Cardiac septum (tissue), 1 donor: ENCODE results near the gene BCAS3. TPM values are rescaled to one million over a fixed set of nuclear protein-coding genes. Genes with fewer than 3 reads are reported as not detected.

Experiments
- DNase-seq: peaks from one replicate; pipeline ENCODE4 v3.0.0-alpha.2; 2020; ENCODE audit warnings: low spot score
- intact Hi-C: fragments of 100-400 bp; cut with DNase I; formaldehyde crosslinking; loops from one replicate; pipeline ENCODE4 v1.14.0; 2022
- total RNA-seq: library from RNA; stranded (reverse); fragmentation: NEBNext Ultra II Directional; extraction: Animal tissue kit (Norgen Biotek cat#: 25700); gene quantifications from one replicate; pipeline ENCODE4 v1.2.1, GENCODE V29; 2021
- donor health status: DM: no; HTN: no; CAD: no.

The BCAS3 gene
- total RNA-seq, 1 donor from 2014 or later = 14.8 TPM

DNA sequence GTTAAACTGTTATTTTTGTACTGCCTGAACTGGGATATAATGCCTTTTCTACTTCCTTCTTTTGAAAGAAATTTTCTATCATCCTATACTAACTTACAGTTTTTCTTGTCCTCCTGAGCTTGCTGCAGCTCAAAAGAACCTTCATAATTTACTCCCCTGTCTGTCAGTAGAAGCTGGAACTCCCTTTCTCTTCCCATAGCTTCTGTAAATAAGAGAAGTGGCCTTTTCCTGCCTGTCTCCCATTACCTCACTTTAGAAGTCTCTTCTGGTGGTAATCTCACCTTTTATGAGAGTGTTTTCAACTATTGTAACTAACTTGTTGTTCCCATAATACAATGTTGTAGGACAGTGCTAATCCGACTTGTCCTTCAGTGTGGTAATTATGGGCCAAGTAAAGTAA, 475.2 kb downstream of the BCAS3 start:
- intact Hi-C loops = no loop called here
- DNase-seq = no peak

DNA sequence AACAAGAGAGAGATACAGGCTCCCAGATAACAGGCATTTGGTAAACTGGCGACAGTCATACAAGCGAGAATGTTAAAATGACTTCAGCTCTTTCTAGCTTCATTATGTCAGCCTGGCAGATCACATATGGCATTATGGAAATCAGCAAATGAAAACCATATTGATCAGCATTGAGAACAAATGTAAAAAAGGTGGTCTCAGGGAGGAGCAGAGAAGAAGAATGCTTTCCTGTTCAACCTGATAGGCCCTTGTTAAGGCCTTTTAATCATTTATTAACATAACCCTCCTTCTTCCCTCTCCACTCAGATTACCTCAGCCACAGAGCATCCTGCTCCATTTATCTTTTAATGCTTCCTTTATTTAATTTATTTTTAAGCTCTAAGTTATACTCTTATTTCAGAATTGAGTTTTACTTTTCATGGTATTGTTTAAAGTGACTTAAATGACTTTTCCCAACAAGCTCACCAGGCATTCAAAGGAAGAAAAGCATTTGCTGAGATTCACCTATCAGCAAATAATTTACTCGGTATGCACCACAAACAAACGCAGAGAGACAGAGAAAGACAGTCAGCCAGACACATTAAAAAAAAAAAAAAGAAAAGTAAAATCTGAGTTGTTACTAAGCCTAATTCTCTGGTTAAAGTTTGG, 478.1 kb downstream of the BCAS3 start:
- intact Hi-C loops = no loop called here
- no peak for DNase-seq

DNA sequence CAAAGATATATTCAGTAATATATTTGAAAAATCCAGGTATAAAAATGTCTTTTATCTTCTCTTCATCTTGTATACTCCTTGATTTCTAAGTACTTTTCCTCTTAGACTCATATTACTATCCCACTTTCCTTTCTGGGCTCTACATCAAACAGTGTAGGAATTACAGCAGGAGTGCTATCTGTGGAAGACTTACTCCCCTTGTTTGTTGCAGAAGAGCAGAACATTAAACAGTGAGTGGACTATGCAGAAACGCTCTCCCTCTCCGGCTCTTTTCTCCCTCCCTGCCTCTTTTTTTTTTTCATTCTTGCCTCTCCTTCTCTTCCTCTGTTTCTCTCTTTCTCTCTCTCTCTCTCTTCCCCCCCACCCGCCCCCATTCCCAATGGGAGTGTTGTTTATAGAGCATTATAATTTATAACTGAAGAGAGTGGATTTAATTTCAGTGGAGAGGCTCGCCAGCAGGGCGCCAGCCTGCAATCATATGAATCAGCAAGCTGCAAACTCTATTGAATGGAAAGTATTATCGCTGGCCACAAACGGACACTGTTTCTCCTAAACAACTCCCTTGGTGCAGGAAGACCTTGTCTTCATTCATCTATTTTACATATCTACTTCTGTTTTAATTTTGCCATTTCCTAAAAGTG, 479.7 kb downstream of the BCAS3 start:
- intact Hi-C loops = no loop called here
- no peak for DNase-seq

DNA sequence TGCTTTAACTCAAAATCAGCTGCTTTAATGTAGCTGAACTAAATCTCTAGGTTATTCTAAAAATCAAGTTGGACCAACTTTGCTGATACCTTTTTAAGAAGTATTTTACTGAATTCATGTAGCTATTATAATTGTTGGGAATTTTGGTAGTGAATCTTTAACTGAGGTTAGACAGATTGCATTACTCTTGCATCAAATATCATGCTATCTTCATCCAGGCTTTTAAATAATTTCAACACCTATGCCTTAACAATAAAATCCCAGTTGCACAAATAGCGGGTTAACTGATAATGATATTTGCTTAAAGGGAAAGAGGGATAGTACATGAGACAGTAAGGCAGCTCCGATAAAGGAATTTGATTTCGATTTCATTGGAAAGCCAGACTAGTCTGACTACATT, 480.7 kb downstream of the BCAS3 start:
- intact Hi-C loops = no loop called here

DNA sequence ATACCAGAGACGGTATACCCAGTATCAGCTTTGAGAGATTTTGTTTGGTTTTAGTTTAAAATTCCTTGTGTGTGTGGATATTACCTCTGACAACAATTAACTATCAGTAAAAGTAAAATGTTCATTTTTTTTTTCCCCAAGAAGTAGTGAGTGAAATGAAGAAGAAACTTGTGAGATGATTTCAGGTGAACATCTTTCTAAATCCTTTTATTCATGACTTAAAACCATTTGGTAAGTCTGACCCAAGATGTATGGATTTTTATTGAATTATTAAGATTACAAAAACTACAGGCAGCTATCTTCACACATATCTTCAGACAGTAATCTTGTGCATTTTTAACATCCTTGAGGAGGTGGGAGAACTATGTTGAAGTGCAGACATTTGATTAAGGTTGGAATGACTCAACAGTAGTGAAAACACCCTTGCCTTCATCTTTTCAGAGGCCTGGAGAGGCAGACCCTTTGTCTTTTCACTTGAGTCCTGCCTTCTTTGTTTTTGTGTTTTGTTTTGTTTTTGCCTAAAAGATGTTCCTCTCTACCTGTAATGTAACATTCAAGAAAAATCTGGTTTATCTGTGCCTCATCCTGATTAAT, 481.7 kb downstream of the BCAS3 start:
- DNase-seq = no peak
- intact Hi-C loops = no loop called here

More for the DNA sequence above, 480.7 kb downstream of the BCAS3 start:
- DNase-seq = no peak

DNA sequence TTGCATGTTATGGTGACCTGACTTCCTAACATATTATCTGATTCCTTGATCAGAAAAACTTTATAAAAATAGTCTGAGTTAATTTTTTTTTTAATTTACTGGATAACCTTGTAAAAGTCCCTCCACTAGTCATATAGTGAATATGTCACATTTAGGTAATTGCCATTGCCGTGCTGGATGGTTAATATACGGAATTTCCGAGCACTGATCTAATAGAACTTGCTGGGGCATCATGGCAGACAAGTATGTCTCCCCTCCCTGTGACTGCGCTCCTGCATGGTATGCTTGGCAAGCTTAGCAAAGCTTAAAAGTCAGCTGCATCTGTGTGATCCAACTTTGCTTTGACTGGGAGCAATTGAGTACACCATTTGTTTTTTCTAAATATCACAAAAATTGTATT, 482.6 kb downstream of the BCAS3 start:
- DNase-seq = no peak
- intact Hi-C loops = no loop called here

DNA sequence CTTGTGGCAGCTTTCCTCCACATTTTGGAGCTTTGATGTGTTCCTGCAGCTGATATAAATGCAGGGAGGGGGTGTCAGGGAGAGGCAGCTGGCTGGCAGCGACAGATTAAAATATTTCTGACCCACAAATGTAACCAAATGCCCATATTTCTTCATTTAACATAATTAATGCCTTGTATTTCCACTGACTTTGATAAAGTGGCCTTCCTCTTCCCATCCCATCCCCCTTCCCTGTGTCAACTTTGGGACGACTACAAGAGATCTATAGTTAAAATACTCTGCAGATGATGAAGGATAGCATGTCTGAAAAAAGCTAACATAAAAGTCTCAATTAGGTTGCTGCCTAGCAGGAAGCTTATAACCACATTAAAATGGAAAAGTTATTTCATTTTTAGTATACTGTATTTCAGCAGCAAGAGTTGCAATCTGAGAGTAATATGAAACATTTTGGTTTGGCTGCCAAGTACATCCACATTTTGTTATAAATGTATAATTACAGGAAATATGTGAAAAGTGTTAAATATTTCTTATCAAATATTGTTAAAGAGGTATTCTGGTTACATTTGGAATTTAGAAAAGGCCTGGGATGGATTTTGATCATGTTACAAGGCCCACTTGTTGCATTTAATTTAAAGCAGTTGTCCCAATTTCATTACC, 483.3 kb downstream of the BCAS3 start:
- intact Hi-C loops = no loop called here

DNA sequence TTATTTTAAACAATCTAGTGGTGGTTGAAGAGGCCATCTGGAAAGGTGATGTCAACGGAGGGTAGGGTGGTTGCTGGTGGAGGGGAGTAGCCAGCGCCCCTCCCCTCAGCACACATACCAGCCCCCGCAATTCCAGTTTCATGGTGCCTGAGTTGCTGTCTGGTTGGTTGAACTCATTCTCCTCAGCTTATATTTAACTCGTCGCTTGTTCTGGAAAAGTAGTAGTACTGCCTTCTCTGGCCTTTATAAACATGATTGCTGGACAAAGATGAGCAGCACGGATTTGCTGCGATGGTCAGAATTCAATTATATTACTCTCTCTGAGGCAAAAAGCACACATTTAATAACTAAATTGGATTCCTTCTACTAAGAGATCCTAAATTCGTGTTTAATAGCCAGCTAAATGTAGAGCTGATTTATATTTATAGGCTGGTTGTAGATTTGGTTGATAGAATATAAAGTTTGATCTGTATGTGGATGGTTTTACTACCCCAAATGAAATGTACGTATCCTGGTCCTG, 484.0 kb downstream of the BCAS3 start:
- intact Hi-C loops = no loop called here
- DNase-seq = no peak

More for the DNA sequence above, 483.3 kb downstream of the BCAS3 start:
- no peak for DNase-seq

DNA sequence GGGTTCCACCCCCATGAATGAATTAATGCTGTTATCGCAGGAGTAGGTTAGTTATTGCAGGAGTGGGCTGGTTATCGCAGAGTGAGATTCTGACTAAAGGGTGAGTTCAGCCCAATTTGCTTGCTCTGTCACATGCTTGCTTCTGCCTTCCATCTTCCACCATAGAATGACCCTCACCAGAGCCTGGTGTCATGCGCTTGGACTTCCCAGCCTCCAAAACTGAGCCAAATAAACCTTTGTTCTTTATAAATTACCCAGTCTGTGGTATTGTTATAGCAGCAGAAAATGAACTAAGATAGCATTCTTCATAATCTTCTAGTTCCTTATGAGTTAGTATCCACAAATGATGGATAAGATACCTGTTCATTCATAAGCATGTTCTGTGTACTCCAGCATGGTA, 486.9 kb downstream of the BCAS3 start:
- DNase-seq = no peak
- intact Hi-C loops = no loop called here

DNA sequence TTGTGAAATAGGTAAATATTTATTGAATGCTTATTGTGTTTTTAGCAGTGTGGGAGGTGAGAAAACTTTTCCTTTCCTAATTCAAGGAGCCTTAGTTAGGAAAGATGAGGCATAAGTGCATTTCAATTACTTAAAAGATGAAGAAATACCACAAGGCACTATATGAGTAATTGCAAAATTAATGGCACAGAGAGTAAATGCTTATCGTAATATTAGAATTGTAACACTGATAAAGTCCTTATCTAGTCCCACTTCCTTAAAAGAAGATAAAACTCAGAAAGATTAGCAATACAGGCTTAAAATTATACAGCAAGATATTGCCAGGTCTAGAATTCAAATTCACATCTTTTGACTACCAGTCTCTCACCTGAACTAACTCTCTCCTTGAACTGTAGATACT, 489.4 kb downstream of the BCAS3 start:
- no peak for DNase-seq
- intact Hi-C loops = no loop called here

DNA sequence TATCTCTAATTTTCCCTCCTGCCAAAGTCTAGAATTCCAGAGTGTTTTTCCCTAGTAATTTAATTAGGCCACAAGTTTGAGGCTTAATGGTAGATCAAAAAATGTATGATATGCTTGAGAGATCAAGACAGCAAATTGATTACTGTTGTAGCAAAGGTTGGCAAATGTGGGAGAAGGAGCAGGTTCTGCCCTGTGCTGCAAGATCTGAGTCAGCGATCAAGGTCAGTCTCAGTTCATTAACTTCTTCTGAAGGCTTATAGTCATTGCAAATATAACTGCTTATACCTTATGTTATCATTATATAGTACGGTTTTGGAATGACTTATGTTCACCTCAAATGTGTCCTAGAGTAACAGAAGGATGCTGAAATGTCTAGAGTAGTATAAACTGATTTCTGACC, 490.9 kb downstream of the BCAS3 start:
- no peak for DNase-seq
- intact Hi-C loops = no loop called here

DNA sequence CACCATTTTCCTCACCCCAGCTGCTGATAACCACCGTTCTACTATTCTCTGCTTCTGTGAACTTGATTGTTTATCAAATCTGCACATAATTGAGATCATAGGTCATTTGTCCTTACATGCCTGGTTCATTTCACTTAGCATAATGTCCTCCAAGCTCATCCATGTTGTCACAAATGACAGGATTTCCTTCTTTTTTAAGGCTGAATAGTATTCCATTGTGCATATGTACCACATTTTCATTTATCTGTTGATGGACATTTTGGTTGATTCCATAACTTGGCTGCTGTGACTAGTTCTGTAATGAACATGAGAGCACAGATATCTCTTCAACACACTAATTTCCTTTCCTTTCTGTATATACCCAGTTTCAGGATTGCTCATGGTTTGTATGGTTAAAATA, 496.7 kb downstream of the BCAS3 start:
- intact Hi-C loops = no loop called here
- no peak for DNase-seq

DNA sequence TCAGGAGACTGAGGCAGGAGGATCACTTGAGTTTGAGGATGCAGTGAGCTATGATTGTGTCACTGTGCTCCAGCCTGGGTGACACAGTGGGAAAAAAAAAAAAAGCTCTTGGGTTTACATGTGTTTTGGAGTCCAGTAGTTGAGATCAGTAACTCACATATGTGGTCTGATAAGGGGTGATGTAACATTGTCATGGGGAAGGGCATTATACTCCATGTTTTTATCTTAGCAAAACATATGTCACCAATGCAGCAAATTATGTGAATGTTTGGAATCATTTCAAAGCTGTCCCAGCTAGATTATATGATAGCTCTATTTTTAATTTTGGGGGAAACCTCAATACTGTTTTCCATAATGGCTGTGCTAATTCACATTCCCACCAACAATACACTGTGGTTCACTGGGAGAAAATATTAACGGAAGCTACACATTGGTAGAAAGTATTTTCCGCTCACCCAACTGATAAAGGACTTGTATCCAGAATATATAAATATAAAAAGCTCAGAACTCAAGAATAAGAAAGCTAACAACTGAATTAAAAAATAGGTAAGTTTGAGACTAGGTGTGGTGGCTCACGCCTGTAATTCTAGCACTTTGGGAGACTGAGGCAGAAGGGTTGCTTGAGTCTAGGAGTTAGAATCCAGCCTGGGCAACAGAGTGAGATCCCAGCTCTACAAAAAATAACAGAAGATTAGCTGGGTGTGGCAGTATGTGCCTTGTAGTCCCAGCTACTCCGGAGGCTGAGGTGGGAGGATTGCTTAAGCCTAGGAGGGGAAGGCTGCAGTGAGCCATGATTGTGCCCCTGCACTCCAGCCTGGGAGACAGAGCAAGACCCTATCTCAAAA, 497.9 kb downstream of the BCAS3 start:
- intact Hi-C loops = no loop called here
- no peak for DNase-seq

DNA sequence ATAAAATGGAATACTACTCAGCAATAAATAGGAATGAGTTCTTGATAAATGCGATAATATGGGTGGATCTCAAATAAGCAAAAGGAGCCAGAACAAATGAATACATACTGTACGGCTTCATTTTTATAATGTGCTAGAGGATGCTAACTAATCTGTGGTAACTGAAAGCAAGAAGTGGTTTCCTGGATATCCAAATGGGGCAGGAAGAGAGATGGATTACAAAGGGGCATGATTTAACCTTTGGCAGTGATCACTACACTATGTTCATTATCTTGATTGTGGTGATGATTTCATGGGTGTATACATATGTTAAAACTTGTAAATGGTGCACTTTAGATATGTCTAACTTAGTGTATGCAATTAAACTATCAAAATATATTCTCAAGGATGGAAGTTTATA, 499.7 kb downstream of the BCAS3 start:
- intact Hi-C loops = no loop called here
- DNase-seq = no peak

DNA sequence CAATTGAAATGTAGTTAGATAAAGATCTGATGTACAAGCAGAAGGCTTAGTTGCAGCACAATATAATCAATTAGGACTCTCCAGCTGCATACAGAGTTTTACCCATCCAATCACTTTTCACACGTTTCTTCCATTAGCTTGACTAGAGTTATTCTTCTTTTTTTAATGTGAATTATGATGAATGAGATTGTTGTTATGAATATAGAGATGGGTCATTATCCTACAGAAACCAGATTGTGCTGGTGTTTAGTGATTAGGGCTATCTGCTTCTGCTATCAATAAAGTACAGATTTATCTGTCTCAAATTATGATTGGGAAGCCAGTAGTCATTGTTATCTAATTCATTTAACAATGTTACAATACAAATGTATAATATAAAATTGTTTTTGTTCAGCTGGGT, 500.6 kb downstream of the BCAS3 start:
- intact Hi-C loops = no loop called here
- no peak for DNase-seq

DNA sequence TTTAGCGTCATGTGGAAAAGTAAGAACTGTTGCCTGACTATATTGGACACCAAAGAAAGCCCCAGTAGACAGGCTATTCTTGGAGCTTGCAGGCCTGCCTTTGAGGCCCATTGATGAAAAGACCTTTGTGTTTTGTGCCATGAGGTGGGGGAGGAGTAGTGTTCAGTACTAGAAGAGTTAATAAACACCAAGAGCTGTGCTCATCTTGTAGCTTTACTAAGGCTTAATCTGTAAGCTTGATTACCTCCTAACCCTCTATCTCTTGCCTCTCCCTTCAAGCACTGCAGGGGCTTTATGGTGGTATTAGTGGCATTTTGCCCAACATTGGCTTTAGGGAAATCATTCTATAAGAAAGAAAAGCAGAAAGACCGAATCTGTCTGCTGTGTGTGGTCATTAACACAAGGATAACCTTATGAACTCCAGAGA, 501.7 kb downstream of the BCAS3 start:
- intact Hi-C loops = no loop called here
- no peak for DNase-seq

DNA sequence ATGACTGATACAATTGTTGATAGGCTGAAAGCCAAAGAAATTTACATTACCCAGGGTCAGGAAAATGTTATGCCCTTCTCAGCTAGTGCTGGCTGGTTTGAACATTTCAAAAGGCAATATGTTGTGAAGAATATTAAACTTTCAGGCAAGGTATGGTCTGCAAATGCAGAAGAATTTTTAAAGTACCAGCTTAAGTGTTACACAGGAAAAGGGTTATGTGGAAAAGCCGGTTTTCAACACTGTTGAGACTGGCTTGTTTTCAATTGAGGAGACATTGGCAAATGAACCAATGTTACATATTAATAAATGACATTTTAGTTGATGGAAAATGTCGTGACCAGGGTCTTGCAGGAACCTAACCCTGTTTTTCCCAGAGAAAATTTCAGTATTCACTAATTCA, 506.1 kb downstream of the BCAS3 start:
- intact Hi-C loops = no loop called here
- no peak for DNase-seq

DNA sequence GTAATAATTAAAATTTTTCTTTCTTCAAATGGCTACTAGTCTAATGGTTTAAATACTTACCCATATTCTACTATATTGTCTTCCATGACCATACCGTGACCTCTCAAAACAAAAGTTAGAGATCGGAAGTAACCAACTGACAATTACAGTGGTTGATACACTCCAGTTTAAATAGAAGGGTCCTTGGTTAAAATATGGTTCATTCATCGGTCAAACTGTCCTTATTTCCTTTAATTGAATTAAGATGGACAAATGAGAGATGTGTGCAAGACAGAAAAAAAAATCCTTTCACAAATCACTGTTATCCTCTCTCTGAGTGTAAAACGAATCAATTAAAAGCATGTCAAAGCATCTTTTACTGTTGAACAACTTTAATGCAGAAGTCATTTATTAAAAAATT, 507.7 kb downstream of the BCAS3 start:
- intact Hi-C loops = no loop called here
- DNase-seq = no peak

DNA sequence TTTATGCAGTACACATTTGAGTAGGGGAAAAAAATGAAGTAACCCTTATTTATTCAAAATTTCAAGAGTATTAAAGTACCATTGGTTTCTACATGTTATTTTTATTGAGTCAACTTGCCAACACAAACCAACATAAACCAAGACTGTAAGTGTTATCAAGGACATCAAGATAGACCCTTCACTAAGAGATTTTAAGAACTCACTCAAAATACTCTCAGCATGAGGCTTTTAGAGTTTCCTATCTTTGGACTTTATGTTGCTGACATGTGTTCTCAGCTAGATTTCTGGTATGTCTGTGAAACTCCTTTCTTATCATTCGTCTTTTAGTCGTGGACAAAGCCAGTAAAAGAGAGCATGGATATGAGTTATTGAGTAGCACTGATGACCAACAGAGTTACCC, 509.4 kb downstream of the BCAS3 start:
- intact Hi-C loops = no loop called here
- no peak for DNase-seq

DNA sequence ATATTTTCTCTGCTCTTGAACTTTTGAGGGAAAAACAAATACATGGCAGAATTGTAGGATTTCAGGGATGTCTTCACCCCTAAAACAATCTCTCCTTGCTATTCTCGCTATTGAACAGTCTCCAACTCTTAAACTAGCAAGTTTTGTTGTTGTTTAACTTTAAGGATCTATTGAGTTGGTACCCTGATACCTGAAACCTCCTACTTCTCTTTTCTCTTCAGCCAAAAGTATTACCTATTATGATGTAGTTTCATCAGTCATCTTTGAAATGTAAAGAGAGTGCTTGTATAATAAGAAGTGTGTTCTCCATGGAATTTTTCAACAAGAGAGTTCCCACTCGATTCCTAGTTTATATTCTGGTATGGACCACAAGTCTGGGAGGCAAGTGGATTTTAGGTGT, 510.4 kb downstream of the BCAS3 start:
- DNase-seq = no peak
- intact Hi-C loops = no loop called here
